GM23338 (cell line): ENCODE results near the gene NUDT9. TPM values are rescaled to one million over a fixed set of nuclear protein-coding genes. Genes with fewer than 3 reads are reported as not detected.

ENCODE experiments used
- ATAC-seq: fragments of 200-7000 bp; cut with Tn5 transposase; 3 replicates; pipeline ENCODE4 v1.9.1; 2020
- DNase-seq: peaks from one replicate; pipeline ENCODE4 v3.0.0-alpha.2; 2015; ENCODE audit warnings: low spot score
- H2AFZ ChIP-seq: fragments of 200-600 bp; sonication (generic); 2 replicates; pipeline ENCODE4 v1.8.0; 2016; ENCODE audit warnings: antibody characterized with exemption, mild to moderate bottlenecking, moderate library complexity
- H3F3A ChIP-seq: fragments of 200-600 bp; sonication (generic); replicated peaks from 2 replicates; pipeline ENCODE4 v1.8.0; 2017; ENCODE audit warnings: antibody characterized with exemption, mixed run types, low read depth
- H3K27ac ChIP-seq: fragments of 200-600 bp; sonication (generic); 2 replicates; pipeline ENCODE4 v1.6.1; 2016; ENCODE audit warnings: low read depth
- H3K27me3 ChIP-seq: fragments of 200-600 bp; sonication (generic); 2 replicates; pipeline ENCODE4 v1.8.0; 2016; ENCODE audit warnings: mild to moderate bottlenecking, mixed run types, moderate library complexity; ENCODE audit not compliant: insufficient read depth
- H3K36me3 ChIP-seq: fragments of 200-600 bp; sonication (generic); 2 replicates; pipeline ENCODE4 v1.8.0; 2016; ENCODE audit warnings: mild to moderate bottlenecking; ENCODE audit not compliant: insufficient read depth
- H3K4me1 ChIP-seq: fragments of 200-600 bp; sonication (generic); 2 replicates; pipeline ENCODE4 v1.8.0; 2016; ENCODE audit warnings: mild to moderate bottlenecking, moderate library complexity; ENCODE audit not compliant: insufficient read depth
- H3K4me2 ChIP-seq: fragments of 200-600 bp; sonication (generic); 2 replicates; pipeline ENCODE4 v1.7.1; 2017; ENCODE audit warnings: mixed run types
- H3K4me3 ChIP-seq: fragments of 200-600 bp; sonication (generic); 2 replicates; pipeline ENCODE4 v1.6.1; 2016; ENCODE audit warnings: mixed run types
- H3K79me2 ChIP-seq: fragments of 200-600 bp; sonication (generic); replicated peaks from 2 replicates; pipeline ENCODE4 v1.8.0; 2017; ENCODE audit warnings: mild to moderate bottlenecking; ENCODE audit not compliant: insufficient read depth
- H3K9me2 ChIP-seq: fragments of 200-600 bp; sonication (generic); 2 replicates; pipeline ENCODE4 v1.8.0; 2017; ENCODE audit not compliant: insufficient read depth
- H4K20me1 ChIP-seq: fragments of 200-600 bp; sonication (generic); replicated peaks from 2 replicates; pipeline ENCODE4 v1.8.0; 2017; ENCODE audit warnings: mild to moderate bottlenecking; ENCODE audit not compliant: insufficient read depth
- H3K27ac Mint-ChIP-seq: 2 replicates; pipeline ENCODE4 v1.8.0; 2020; ENCODE audit warnings: inconsistent platforms, mild to moderate bottlenecking, moderate library complexity, mixed read lengths
- H3K27me3 Mint-ChIP-seq: 3 replicates; pipeline ENCODE4 v1.8.0; 2022; ENCODE audit warnings: low read depth, mild to moderate bottlenecking, moderate library complexity, mixed read lengths, inconsistent platforms; ENCODE audit not compliant: insufficient read depth, poor library complexity
- H3K36me3 Mint-ChIP-seq: 3 replicates; pipeline ENCODE4 v1.8.0; 2021; ENCODE audit warnings: low read depth, mild to moderate bottlenecking, inconsistent platforms, moderate library complexity, mixed read lengths
- H3K4me1 Mint-ChIP-seq: 3 replicates; pipeline ENCODE4 v1.8.0; 2020; ENCODE audit warnings: mild to moderate bottlenecking, inconsistent platforms, mixed read lengths
- H3K4me3 Mint-ChIP-seq: 3 replicates; pipeline ENCODE4 v1.8.0; 2021; ENCODE audit warnings: moderate library complexity, mild to moderate bottlenecking, inconsistent platforms, mixed read lengths
- H3K9me3 Mint-ChIP-seq: 3 replicates; pipeline ENCODE4 v1.8.0; 2020; ENCODE audit warnings: moderate library complexity, mild to moderate bottlenecking, inconsistent platforms, mixed read lengths
- CREB1 ChIP-seq: fragments of 250-450 bp; sonication (Bioruptor Pico); IDR thresholded peaks from 2 replicates; pipeline ENCODE4 v1.5.0; 2020; ENCODE audit warnings: low read depth, mild to moderate bottlenecking, moderate library complexity
- EZH2 ChIP-seq: fragments of 200-600 bp; sonication (generic); IDR thresholded peaks from one replicate; pipeline ENCODE4 v1.8.0; 2017; ENCODE audit warnings: antibody characterized with exemption, mild to moderate bottlenecking, low read depth; ENCODE audit not compliant: unreplicated experiment
- EZH2phosphoT487 ChIP-seq: fragments of 200-600 bp; sonication (generic); IDR thresholded peaks from one replicate; pipeline ENCODE4 v1.8.1; 2018; ENCODE audit warnings: antibody characterized with exemption; ENCODE audit not compliant: unreplicated experiment
- JUNB ChIP-seq: IDR thresholded peaks from one replicate; pipeline ENCODE4 v1.6.1; 2016; ENCODE audit warnings: antibody characterized with exemption; ENCODE audit not compliant: unreplicated experiment
- NANOG ChIP-seq: IDR thresholded peaks from 2 replicates; pipeline ENCODE4 v1.6.1; 2016; ENCODE audit warnings: antibody characterized with exemption, borderline replicate concordance
- POLR2AphosphoS5 ChIP-seq: IDR thresholded peaks from 2 replicates; pipeline ENCODE4 v1.6.1; 2016; ENCODE audit warnings: antibody characterized with exemption, low read depth
- STAT1 ChIP-seq: IDR thresholded peaks from one replicate; pipeline ENCODE4 v1.6.1; 2016; ENCODE audit warnings: antibody characterized with exemption; ENCODE audit not compliant: unreplicated experiment
- ZNF114 ChIP-seq: fragments of 250-450 bp; sonication (Bioruptor Pico); IDR thresholded peaks from 2 replicates; pipeline ENCODE4 v1.5.0; 2020; ENCODE audit warnings: mild to moderate bottlenecking, moderate library complexity
- ZNF331 ChIP-seq: fragments of 250-450 bp; sonication (Bioruptor Pico); IDR thresholded peaks from 2 replicates; pipeline ENCODE4 v1.5.0; 2020; ENCODE audit warnings: low read depth, mild to moderate bottlenecking, moderate library complexity
- polyA plus RNA-seq: library from polyadenylated mRNA; unstranded; fragments of >200 nt; fragmentation: Nextera tagmentation; extraction: Ambion mirVana; gene quantifications from 2 replicates; pipeline ENCODE4 v1.2.1, GENCODE V29; 2016
- total RNA-seq: library from RNA; depleted of rRNA; stranded (reverse); fragments of >200 nt; shearing (Covaris generic); gene quantifications from 2 replicates; pipeline ENCODE4 v1.2.3, GENCODE V29; 2014
- TF ChIP-seq, protein P1 (sequence below): IDR thresholded peaks from one replicate; pipeline ENCODE4 v1.6.1; 2018; ENCODE audit warnings: antibody characterized with exemption; ENCODE audit not compliant: unreplicated experiment
- TF ChIP-seq, protein P2 (sequence below): fragments of 250-450 bp; sonication (Bioruptor Pico); IDR thresholded peaks from 2 replicates; pipeline ENCODE4 v1.5.0; 2020; ENCODE audit warnings: mild to moderate bottlenecking, moderate library complexity
- TF ChIP-seq, protein P3 (sequence below): IDR thresholded peaks from 2 replicates; pipeline ENCODE4 v1.6.1; 2016; ENCODE audit warnings: antibody characterized with exemption
- TF ChIP-seq, protein P4 (sequence below), 2 experiments: fragments of 200-600 bp in 1 of 2; sonication (generic) in 1 of 2; conservative IDR thresholded peaks; 2 replicates each; pipeline versions ENCODE4 v1.5.1 to v1.6.1; 2016 to 2017; ENCODE audit warnings: antibody characterized with exemption in 2 of 2, low read depth in 2 of 2, mild to moderate bottlenecking in 2 of 2, moderate library complexity in 1 of 2

Gene NUDT9
- total and polyA plus RNA-seq, 2 experiments from 2014 or later: 22.9 to 43.4 TPM

DNA sequence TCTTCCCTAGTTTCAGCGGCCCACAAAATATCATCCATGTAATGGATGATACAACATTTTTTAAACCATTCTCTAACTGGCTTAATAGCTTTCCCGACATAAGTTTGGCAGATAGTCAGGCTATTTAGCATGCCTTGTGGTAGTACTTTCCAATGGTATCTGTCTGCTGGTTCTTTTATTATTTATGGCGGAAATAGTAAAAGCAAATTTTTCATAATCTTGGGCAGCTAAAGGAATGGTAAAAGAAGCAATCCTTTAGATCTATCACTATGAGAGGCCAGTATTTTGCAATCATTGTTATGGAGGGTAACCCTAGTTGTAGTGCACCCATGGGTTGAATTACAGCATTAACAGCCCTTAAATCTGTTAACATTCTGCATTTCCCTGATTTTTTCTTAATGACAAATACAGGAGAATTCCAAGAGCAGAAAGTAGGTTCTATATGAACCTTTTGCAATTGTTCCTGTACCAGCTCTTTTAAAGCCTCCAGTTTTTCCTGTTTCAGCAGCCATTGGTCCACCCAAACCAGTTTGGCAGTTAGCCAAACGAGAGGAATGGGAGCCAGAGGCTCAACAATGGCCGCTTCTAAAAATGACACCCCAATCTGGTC lies 17.1 kb upstream of the NUDT9 start:
- Mint-ChIP-seq H3K9me3 (peaks cover 13% of the 10 kb centered on the region; the same call in 2 of the 3 replicates), H3K27ac (no peak overlapping the region)

More for the DNA sequence above, 17.1 kb upstream of the NUDT9 start:
- H3K4me1 Mint-ChIP-seq: peaks cover 22% of the 10 kb centered on the region
- Histone ChIP-seq H3K4me2 (no peak overlapping the region), H3K4me3 (no peak overlapping the region), H3K36me3 (no peaks in the 10 kb centered on the region), H3K79me2 (no peaks in the 10 kb centered on the region), H4K20me1 (no peaks in the 10 kb centered on the region), H3K27ac (no peak overlapping the region), H3F3A (no peaks in the 10 kb centered on the region), H3K9me2 (no peaks in the 10 kb centered on the region), H3K4me1 (no peaks in the 10 kb centered on the region; the same call in 1 of the 2 replicates), H2AFZ (0 out of 2 replicates have a peak overlapping the region, but pooled peaks have one; percentile 28), H3K27me3 (no peaks in the 10 kb centered on the region)
- H3K4me3 Mint-ChIP-seq: no peak overlapping the region
- TF ChIP-seq NANOG (no peak), EZH2phosphoT487 (no peak), JUNB (no peak), ZNF331 (CRISPR knock-in tag) (no peak), CREB1 (no peak), ZNF114 (CRISPR knock-in tag) (no peak), STAT1 (no peak), POLR2AphosphoS5 (no peak), EZH2 (no peak)
- TF ChIP-seq, protein P1, sequence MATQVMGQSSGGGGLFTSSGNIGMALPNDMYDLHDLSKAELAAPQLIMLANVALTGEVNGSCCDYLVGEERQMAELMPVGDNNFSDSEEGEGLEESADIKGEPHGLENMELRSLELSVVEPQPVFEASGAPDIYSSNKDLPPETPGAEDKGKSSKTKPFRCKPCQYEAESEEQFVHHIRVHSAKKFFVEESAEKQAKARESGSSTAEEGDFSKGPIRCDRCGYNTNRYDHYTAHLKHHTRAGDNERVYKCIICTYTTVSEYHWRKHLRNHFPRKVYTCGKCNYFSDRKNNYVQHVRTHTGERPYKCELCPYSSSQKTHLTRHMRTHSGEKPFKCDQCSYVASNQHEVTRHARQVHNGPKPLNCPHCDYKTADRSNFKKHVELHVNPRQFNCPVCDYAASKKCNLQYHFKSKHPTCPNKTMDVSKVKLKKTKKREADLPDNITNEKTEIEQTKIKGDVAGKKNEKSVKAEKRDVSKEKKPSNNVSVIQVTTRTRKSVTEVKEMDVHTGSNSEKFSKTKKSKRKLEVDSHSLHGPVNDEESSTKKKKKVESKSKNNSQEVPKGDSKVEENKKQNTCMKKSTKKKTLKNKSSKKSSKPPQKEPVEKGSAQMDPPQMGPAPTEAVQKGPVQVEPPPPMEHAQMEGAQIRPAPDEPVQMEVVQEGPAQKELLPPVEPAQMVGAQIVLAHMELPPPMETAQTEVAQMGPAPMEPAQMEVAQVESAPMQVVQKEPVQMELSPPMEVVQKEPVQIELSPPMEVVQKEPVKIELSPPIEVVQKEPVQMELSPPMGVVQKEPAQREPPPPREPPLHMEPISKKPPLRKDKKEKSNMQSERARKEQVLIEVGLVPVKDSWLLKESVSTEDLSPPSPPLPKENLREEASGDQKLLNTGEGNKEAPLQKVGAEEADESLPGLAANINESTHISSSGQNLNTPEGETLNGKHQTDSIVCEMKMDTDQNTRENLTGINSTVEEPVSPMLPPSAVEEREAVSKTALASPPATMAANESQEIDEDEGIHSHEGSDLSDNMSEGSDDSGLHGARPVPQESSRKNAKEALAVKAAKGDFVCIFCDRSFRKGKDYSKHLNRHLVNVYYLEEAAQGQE: no peak
- TF ChIP-seq, protein P2, sequence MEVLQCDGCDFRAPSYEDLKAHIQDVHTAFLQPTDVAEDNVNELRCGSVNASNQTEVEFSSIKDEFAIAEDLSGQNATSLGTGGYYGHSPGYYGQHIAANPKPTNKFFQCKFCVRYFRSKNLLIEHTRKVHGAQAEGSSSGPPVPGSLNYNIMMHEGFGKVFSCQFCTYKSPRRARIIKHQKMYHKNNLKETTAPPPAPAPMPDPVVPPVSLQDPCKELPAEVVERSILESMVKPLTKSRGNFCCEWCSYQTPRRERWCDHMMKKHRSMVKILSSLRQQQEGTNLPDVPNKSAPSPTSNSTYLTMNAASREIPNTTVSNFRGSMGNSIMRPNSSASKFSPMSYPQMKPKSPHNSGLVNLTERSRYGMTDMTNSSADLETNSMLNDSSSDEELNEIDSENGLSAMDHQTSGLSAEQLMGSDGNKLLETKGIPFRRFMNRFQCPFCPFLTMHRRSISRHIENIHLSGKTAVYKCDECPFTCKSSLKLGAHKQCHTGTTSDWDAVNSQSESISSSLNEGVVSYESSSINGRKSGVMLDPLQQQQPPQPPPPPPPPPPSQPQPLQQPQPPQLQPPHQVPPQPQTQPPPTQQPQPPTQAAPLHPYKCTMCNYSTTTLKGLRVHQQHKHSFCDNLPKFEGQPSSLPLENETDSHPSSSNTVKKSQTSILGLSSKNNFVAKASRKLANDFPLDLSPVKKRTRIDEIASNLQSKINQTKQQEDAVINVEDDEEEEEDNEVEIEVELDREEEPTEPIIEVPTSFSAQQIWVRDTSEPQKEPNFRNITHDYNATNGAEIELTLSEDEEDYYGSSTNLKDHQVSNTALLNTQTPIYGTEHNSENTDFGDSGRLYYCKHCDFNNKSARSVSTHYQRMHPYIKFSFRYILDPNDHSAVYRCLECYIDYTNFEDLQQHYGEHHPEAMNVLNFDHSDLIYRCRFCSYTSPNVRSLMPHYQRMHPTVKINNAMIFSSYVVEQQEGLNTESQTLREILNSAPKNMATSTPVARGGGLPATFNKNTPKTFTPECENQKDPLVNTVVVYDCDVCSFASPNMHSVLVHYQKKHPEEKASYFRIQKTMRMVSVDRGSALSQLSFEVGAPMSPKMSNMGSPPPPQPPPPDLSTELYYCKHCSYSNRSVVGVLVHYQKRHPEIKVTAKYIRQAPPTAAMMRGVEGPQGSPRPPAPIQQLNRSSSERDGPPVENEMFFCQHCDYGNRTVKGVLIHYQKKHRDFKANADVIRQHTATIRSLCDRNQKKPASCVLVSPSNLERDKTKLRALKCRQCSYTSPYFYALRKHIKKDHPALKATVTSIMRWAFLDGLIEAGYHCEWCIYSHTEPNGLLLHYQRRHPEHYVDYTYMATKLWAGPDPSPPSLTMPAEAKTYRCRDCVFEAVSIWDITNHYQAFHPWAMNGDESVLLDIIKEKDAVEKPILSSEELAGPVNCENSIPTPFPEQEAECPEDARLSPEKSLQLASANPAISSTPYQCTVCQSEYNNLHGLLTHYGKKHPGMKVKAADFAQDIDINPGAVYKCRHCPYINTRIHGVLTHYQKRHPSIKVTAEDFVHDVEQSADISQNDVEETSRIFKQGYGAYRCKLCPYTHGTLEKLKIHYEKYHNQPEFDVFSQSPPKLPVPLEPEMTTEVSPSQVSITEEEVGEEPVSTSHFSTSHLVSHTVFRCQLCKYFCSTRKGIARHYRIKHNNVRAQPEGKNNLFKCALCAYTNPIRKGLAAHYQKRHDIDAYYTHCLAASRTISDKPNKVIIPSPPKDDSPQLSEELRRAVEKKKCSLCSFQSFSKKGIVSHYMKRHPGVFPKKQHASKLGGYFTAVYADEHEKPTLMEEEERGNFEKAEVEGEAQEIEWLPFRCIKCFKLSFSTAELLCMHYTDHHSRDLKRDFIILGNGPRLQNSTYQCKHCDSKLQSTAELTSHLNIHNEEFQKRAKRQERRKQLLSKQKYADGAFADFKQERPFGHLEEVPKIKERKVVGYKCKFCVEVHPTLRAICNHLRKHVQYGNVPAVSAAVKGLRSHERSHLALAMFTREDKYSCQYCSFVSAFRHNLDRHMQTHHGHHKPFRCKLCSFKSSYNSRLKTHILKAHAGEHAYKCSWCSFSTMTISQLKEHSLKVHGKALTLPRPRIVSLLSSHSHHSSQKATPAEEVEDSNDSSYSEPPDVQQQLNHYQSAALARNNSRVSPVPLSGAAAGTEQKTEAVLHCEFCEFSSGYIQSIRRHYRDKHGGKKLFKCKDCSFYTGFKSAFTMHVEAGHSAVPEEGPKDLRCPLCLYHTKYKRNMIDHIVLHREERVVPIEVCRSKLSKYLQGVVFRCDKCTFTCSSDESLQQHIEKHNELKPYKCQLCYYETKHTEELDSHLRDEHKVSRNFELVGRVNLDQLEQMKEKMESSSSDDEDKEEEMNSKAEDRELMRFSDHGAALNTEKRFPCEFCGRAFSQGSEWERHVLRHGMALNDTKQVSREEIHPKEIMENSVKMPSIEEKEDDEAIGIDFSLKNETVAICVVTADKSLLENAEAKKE (CRISPR knock-in tag): no peak
- TF ChIP-seq, protein P3, sequence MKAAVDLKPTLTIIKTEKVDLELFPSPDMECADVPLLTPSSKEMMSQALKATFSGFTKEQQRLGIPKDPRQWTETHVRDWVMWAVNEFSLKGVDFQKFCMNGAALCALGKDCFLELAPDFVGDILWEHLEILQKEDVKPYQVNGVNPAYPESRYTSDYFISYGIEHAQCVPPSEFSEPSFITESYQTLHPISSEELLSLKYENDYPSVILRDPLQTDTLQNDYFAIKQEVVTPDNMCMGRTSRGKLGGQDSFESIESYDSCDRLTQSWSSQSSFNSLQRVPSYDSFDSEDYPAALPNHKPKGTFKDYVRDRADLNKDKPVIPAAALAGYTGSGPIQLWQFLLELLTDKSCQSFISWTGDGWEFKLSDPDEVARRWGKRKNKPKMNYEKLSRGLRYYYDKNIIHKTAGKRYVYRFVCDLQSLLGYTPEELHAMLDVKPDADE: no peak
- TF ChIP-seq, protein P4, sequence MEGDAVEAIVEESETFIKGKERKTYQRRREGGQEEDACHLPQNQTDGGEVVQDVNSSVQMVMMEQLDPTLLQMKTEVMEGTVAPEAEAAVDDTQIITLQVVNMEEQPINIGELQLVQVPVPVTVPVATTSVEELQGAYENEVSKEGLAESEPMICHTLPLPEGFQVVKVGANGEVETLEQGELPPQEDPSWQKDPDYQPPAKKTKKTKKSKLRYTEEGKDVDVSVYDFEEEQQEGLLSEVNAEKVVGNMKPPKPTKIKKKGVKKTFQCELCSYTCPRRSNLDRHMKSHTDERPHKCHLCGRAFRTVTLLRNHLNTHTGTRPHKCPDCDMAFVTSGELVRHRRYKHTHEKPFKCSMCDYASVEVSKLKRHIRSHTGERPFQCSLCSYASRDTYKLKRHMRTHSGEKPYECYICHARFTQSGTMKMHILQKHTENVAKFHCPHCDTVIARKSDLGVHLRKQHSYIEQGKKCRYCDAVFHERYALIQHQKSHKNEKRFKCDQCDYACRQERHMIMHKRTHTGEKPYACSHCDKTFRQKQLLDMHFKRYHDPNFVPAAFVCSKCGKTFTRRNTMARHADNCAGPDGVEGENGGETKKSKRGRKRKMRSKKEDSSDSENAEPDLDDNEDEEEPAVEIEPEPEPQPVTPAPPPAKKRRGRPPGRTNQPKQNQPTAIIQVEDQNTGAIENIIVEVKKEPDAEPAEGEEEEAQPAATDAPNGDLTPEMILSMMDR (conservative IDR thresholded peaks at IDR 0.05; ENCODE audit: low read depth in 2 of 2): no peak
- DNase-seq: no peak
- peaks cover 6% of the 10 kb centered on the region for H3K27me3 Mint-ChIP-seq
- no peak for ATAC-seq
- H3K36me3 Mint-ChIP-seq: peaks cover 7% of the 10 kb centered on the region; the same call in 2 of the 3 replicates
